Astrocyte of the spinal cord (primary cell): ENCODE measurements around the gene LRRC70.

ENCODE experiments used
- DNase-seq: peaks from one replicate; pipeline ENCODE4 v3.0.0; 2011; ENCODE audit warnings: low read depth, low spot score
- H3K4me3 ChIP-seq: 2 replicates; pipeline ENCODE4 v1.5.1; 2011; ENCODE audit warnings: low read depth, mild to moderate bottlenecking, low read length, moderate library complexity
- in situ Hi-C: cut with HindIII; loops from 2 replicates; pipeline ENCODE4 v1.10.0; 2017; ENCODE audit warnings: low sequenced_read_pairs
- TF ChIP-seq, protein P1 (sequence below): IDR thresholded peaks from 2 replicates; pipeline ENCODE4 v1.5.1; 2012; ENCODE audit warnings: low read depth, mild to moderate bottlenecking, low read length, inconsistent platforms

LRRC70 gene

DNA sequence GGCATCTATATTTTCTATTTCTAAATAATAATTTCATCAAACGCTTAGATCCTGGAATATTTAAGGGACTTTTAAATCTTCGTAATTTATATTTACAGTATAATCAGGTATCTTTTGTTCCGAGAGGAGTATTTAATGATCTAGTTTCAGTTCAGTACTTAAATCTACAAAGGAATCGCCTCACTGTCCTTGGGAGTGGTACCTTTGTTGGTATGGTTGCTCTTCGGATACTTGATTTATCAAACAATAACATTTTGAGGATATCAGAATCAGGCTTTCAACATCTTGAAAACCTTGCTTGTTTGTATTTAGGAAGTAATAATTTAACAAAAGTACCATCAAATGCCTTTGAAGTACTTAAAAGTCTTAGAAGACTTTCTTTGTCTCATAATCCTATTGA lies 1.1 kb downstream of the LRRC70 start:
- no peak for DNase-seq
- in situ Hi-C loops = no loop called here
- H3K4me3 ChIP-seq = no peak overlapping the region
- TF ChIP-seq, protein P1, sequence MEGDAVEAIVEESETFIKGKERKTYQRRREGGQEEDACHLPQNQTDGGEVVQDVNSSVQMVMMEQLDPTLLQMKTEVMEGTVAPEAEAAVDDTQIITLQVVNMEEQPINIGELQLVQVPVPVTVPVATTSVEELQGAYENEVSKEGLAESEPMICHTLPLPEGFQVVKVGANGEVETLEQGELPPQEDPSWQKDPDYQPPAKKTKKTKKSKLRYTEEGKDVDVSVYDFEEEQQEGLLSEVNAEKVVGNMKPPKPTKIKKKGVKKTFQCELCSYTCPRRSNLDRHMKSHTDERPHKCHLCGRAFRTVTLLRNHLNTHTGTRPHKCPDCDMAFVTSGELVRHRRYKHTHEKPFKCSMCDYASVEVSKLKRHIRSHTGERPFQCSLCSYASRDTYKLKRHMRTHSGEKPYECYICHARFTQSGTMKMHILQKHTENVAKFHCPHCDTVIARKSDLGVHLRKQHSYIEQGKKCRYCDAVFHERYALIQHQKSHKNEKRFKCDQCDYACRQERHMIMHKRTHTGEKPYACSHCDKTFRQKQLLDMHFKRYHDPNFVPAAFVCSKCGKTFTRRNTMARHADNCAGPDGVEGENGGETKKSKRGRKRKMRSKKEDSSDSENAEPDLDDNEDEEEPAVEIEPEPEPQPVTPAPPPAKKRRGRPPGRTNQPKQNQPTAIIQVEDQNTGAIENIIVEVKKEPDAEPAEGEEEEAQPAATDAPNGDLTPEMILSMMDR = no peak

DNA sequence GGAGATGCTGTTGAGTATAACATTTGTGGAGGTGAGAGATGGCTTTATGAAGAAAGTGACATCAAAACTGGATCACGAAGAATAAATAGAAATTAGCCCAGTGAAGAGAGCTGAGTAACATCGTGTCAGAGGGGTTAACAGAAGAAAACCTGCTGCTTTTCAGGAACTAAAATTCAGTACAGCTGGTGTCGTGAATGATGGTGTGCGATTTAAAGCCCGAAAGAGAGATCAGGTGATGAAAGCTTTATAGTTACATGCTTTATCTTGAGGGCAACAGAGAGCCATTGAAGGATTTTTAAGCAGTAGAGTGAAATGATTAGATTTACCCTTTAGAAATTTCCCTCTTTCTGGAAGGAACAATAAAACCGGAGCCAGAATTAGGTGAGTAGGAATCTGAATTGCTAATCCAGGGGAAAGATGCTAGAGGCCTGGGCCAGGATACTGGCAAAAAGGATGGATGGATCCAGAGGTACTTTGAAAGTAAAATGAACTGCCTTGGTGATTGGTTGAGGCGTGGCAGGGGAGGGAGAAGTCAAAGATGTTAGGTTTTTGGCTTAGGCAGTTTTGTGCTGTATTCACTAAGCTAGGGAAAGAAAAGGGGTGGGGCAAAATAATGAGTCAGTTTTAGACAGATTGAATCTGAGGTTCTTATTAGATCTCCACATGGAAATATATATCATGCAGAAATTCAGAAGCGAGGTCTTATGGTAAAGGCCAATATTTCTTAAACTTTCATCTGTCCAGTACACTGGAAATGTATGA lies 3.4 kb downstream of the LRRC70 start:
- TF ChIP-seq, protein P1 = no peak
- in situ Hi-C loops = no loop called here
- DNase-seq = no peak
- H3K4me3 ChIP-seq = no peak overlapping the region

DNA sequence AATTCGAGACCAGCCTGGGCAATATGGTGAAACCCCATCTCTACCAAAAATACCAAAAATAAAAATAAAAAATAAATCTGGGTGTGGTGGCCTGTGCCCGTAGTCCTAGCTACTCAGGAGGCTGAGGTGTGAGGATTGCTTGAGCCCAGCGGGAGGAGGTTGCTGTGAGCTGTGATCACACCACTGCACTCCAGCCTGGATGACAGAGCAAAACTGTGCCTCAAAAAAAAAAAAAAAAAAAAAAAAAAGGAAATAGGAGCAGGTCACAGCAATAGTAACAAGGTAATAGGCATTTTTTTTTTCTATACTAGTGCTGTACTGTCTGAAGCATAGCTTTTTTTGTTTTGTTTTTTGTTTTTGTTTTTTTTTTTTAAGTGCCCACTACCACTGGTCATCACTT lies 5.8 kb downstream of the LRRC70 start:
- in situ Hi-C loops = no loop called here
- DNase-seq = no peak
- TF ChIP-seq, protein P1 = no peak
- no peak overlapping the region for H3K4me3 ChIP-seq

DNA sequence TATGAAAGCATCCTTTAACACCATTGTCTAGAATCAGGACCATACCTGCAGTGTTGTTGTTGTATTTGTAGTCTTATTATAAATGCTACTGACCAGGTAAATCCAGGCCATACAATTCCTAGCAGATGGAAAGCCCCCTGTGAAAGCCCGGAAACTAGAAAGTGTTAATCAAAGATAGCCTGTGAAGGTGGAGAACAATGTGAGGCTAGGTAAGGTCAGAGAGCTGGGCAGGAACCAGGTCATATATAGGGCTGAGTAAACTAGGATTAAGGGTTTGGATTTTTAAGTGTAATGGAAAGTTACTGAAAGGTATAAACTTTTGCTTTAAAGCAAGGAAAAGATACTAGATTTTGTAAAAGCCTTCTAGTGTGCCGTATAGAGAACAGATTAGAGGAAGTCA lies 6.7 kb downstream of the LRRC70 start:
- DNase-seq = no peak
- TF ChIP-seq, protein P1 = no peak
- in situ Hi-C loops = no loop called here
- H3K4me3 ChIP-seq = no peak overlapping the region

DNA sequence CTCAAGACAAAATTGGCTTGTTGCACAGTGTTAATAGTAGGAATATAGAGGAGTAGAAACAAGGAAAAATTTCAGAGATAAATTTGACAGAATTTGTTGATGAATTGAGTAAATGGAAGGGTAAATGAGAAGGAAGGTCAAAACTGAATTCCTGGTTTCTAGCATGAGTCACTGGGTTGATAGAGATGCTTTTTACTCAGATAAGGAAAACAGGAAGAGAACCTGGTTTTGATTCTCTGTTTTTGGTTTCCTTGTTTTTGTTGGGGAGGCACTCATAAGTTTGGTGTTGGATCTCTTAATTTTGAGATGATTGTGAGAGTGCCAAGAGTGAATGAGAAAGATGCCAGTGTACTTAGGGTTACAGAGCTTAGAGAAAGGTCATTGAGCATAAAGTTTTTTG lies 7.1 kb downstream of the LRRC70 start:
- no peak for DNase-seq
- H3K4me3 ChIP-seq = no peak overlapping the region
- TF ChIP-seq, protein P1 = no peak
- in situ Hi-C loops = no loop called here

DNA sequence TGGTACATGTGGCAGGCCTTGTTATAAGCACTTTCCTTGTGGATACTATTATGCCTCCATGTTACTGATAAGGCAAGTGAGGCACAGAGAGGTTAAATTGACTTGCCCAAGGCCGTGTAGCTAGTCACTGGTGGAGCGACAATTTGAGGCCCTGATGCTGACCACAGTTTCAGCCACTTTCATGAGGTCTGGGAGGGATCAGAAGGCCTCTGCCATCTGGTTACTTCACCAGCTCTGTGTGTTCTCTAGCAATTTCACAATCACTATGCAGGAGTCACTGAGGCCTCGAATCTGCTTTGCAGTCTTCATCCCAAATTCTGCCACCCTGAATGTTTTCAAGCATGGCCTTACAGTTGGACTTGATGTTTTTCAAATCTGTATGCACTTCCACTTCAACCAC lies 9.1 kb downstream of the LRRC70 start:
- in situ Hi-C loops = no loop called here
- no peak overlapping the region for H3K4me3 ChIP-seq
- no peak for DNase-seq
- TF ChIP-seq, protein P1 = no peak
